Activated naive CD4-positive, alpha-beta T cell treated with anti-CD3 and anti-CD28 coated beads for 36 hours (primary cell): ENCODE results near the gene IDH1. TPM values are rescaled to one million over a fixed set of nuclear protein-coding genes. Genes with fewer than 3 reads are reported as not detected.
A peak's percentile ranks its signal among the peaks of the same experiment; 100 is the strongest.
"Not testable (repeated sequence)": the region's sequence is repeated elsewhere in the genome, so short reads cannot be mapped to it uniquely, and the experiment has no call there.

Source experiments
- CTCF ChIA-PET: fragments of 350-600 bp; sonication (Branson Sonifier 250); formaldehyde crosslinking; loops from one replicate; lab custom pipeline; 2021; ENCODE audit warnings: antibody characterized with exemption; lab: Charles Lee
- DNase-seq: peaks from one replicate; pipeline ENCODE4 v3.0.0-alpha.2; 2020
- H3K27ac Mint-ChIP-seq: one replicate; pipeline ENCODE4 v1.8.0; 2021; ENCODE audit warnings: mild to moderate bottlenecking, mixed read lengths
- H3K27me3 Mint-ChIP-seq: one replicate; pipeline ENCODE4 v1.8.0; 2021; ENCODE audit warnings: low read depth, mixed read lengths
- H3K36me3 Mint-ChIP-seq: one replicate; pipeline ENCODE4 v1.8.0; 2021; ENCODE audit warnings: low read depth, mixed read lengths
- H3K4me1 Mint-ChIP-seq: one replicate; pipeline ENCODE4 v1.8.0; 2021; ENCODE audit warnings: low read depth, mixed read lengths
- H3K4me3 Mint-ChIP-seq: one replicate; pipeline ENCODE4 v1.8.0; 2021; ENCODE audit warnings: mild to moderate bottlenecking, moderate library complexity, mixed read lengths
- H3K9me3 Mint-ChIP-seq: one replicate; pipeline ENCODE4 v1.8.0; 2021; ENCODE audit warnings: mixed read lengths
- intact Hi-C: fragments of 100-400 bp; cut with micrococcal nuclease; formaldehyde crosslinking; loops from one replicate; pipeline ENCODE4 v1.15.1; 2023
- total RNA-seq, 2 experiments: library from RNA; stranded (reverse); gene quantifications; one replicate each; pipeline ENCODE4 v1.2.3, GENCODE V29; 2021

IDH1 gene
- total RNA-seq, 2 experiments from 2014 or later = 18.5 to 21.9 TPM

DNA sequence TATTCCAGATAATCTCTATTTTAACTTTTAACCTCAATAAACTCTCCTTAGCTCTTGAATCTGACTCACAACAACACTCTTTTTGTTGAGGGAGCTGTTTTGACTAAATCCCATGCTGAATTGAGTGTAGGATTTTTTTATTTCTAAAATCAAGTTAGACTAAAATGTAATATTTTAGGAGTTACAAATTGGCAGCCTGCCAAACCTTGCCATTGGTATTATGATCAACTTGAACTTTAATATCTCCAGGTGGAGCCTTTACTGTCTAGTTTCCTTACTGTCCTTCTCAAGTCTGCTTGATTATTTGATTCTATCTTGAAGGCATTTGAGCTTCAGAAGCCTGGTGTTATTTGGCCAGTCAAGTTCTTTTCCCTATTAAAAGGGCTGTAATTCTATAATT, 19.9 kb upstream of the IDH1 start:
- peaks cover 11% of the 10 kb centered on the region for H3K4me1 Mint-ChIP-seq
- intact Hi-C loops = no loop called here
- DNase-seq = no peak
- CTCF ChIA-PET = interaction anchor here (1.7 kb wide), 1 partner anchor 99 kb away, joined by 6 read pairs; no protein-coding TSS in a partner anchor
- H3K27ac Mint-ChIP-seq = no peak overlapping the region
- H3K36me3 Mint-ChIP-seq = peaks cover 58% of the 10 kb centered on the region
- H3K4me3 Mint-ChIP-seq = no peak overlapping the region
- H3K9me3 Mint-ChIP-seq = peaks cover 2% of the 10 kb centered on the region
- H3K27me3 Mint-ChIP-seq = no peaks in the 10 kb centered on the region

DNA sequence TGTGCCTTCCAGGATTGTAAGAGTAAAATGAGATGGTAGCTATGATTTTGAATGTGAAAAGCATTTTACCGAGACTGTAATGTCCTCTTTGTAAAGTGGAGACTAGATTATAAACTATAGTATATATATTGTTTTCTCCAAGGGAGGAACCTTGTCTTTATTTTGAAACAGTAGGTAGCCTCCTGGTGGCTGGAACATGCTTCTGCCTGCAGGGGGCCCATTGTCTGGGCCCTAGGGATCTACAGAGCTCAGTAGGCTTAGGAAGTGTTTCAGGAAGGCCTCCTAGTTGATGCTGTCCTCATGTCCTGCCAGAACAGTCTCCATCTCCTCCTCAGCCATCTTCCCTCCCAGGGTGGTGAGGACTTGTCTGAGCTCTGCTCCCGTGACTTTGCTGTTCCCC, 14.2 kb upstream of the IDH1 start:
- Mint-ChIP-seq H3K27ac (no peak overlapping the region), H3K4me3 (no peak overlapping the region), H3K36me3 (peaks cover 13% of the 10 kb centered on the region), H3K27me3 (no peaks in the 10 kb centered on the region), H3K4me1 (peaks cover 37% of the 10 kb centered on the region), H3K9me3 (no peaks in the 10 kb centered on the region)
- CTCF ChIA-PET = interaction anchor here (0.5 to 2.8 kb wide), 7 partner anchors 9 to 515 kb away, joined by 3 to 12 read pairs (median 4); no protein-coding TSS in a partner anchor
- no peak for DNase-seq
- intact Hi-C loops = loop anchor here (5.0 to 10.0 kb wide), 4 partner anchors 88 to 1733 kb away; partner anchors contain the start of genes FASTKD2, MDH1B and RPE

DNA sequence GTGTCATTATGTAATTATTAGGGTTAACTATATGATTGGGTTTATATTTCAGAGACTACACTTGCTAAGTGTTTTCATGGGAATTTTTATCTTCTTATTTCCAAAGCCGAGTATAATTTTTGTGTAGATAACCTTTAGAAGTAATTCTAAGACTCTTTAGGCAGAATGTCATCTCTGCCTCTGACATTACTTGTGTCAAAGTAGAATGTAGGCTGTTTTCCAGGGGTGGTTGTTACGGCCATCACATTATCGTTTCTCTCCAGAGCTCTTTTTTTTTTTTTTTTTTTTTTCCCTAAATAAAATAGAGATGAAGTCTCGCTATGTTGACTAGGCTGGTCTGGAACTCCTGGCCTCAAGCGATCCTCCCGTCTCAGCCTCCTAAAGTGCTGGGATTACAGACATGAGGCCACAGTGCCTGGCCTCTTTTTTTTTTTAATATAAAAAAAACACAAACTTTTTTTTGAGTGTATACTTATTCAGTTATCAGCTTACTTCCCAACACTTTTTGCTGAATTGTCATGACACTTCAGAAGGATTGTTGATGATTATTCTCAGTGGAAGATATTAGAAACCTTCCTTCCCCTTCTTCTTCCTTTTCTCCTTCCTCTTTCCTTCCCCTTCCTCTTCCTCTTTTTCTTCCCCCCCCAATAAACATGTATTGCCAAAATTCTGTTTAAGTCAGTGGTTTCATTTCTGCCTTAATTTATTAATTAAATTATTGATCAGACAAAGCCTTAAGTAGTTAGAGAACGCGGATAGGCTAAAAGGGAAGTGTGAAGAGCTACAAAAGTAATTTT, 13.5 kb upstream of the IDH1 start:
- H3K4me1 Mint-ChIP-seq = peaks cover 37% of the 10 kb centered on the region

DNA sequence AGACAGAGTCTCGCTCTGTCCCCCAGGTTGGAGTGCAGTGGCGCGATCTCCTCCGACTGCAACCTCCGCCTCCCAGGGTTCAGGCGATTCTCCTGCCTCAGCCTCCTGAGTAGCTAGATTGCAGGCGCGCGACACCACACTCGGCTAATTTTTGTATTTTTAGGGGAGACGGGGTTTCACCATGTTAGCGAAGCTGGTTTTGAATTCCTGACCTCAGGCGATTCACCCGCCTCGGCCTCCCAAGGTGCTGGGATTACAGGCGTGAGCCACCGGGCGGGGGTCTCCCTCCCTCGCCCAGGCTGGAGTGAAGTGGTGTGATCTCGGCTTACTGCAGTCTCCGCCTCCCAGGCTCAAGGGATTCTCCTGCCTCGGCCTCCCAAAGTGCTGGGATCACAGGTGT, 12.7 kb upstream of the IDH1 start:
- not testable (repeated sequence) for DNase-seq, H3K9me3 Mint-ChIP-seq, H3K36me3 Mint-ChIP-seq, H3K27ac Mint-ChIP-seq, H3K27me3 Mint-ChIP-seq
- Mint-ChIP-seq H3K4me3 (peak overlapping the region; percentile 95), H3K4me1 (peaks cover 37% of the 10 kb centered on the region)
- CTCF ChIA-PET = interaction anchor here (0.6 to 1.7 kb wide), 3 partner anchors 13 to 1316 kb away, joined by 3 to 8 read pairs (median 3); partner anchors contain the start of gene IDH1
- intact Hi-C loops = loop anchor here (2.0 to 10.0 kb wide), 7 partner anchors 13 to 1735 kb away; partner anchors contain the start of genes FASTKD2, MDH1B and RPE

More for the DNA sequence above, 13.5 kb upstream of the IDH1 start:
- intact Hi-C loops = loop anchor here (5.0 to 10.0 kb wide), 4 partner anchors 89 to 1734 kb away; partner anchors contain the start of genes FASTKD2, MDH1B and RPE
- H3K27me3 Mint-ChIP-seq = no peaks in the 10 kb centered on the region
- H3K4me3 Mint-ChIP-seq = peak overlapping the region; percentile 95
- no peak overlapping the region for H3K27ac Mint-ChIP-seq
- DNase-seq = no peak
- H3K36me3 Mint-ChIP-seq = peaks cover 8% of the 10 kb centered on the region
- H3K9me3 Mint-ChIP-seq = no peaks in the 10 kb centered on the region
- CTCF ChIA-PET = interaction anchor here (0.6 to 2.2 kb wide), 4 partner anchors 10 to 1317 kb away, joined by 3 to 9 read pairs (median 4); no protein-coding TSS in a partner anchor

DNA sequence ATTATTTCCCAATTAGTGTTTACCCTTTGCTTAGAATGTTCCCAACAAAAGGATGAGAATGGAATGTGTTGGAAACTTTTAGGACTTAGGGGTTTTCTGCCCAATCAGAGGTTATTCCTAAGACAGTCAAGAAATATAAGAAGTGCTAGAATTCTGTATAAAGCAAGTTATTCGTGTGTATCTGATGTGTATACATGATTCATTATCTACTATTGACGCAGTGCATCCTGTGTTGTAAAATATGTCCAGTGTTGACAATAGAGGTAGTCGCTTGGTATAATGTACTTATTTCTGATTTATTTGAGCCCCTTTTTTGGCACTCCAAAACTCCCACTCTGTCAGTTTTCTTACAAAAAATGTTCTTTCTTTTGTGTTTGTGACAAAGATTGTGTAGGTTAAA, 12.1 kb upstream of the IDH1 start:
- H3K36me3 Mint-ChIP-seq = peaks cover 8% of the 10 kb centered on the region
- peaks cover 37% of the 10 kb centered on the region for H3K4me1 Mint-ChIP-seq
- no peak for DNase-seq
- no peaks in the 10 kb centered on the region for H3K9me3 Mint-ChIP-seq
- H3K27me3 Mint-ChIP-seq = no peaks in the 10 kb centered on the region
- intact Hi-C loops = loop anchor here (1.0 to 10.0 kb wide), 11 partner anchors 12 to 1903 kb away; partner anchors contain the start of genes FASTKD2, IDH1, MDH1B and METTL21A
- CTCF ChIA-PET = interaction anchor here (0.6 to 1.7 kb wide), 3 partner anchors 12 to 147 kb away, joined by 3 to 8 read pairs (median 3); partner anchors contain the start of gene IDH1
- peak overlapping the region; percentile 94 for H3K27ac Mint-ChIP-seq
- peak overlapping the region; percentile 95 for H3K4me3 Mint-ChIP-seq

DNA sequence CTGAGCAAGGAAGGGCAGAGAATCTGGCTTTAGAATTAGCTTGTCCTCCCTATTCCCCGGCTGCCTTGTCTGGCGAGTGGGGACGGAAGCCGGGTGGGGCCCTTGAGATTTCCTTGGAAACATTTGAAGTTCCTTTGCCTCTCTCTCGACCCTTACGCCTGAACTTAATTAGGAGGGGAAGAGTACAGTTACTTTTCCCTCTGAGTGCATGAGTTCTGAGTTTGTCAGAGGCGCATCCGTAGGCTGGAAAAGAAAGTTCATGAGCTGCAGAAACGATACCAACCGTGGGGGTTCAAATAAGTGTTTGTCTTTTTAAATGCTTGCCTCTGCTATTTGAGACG, 11.7 kb upstream of the IDH1 start:
- H3K4me1 Mint-ChIP-seq = peaks cover 36% of the 10 kb centered on the region
- peaks cover 7% of the 10 kb centered on the region for H3K36me3 Mint-ChIP-seq
- peak overlapping the region; percentile 95 for H3K4me3 Mint-ChIP-seq

DNA sequence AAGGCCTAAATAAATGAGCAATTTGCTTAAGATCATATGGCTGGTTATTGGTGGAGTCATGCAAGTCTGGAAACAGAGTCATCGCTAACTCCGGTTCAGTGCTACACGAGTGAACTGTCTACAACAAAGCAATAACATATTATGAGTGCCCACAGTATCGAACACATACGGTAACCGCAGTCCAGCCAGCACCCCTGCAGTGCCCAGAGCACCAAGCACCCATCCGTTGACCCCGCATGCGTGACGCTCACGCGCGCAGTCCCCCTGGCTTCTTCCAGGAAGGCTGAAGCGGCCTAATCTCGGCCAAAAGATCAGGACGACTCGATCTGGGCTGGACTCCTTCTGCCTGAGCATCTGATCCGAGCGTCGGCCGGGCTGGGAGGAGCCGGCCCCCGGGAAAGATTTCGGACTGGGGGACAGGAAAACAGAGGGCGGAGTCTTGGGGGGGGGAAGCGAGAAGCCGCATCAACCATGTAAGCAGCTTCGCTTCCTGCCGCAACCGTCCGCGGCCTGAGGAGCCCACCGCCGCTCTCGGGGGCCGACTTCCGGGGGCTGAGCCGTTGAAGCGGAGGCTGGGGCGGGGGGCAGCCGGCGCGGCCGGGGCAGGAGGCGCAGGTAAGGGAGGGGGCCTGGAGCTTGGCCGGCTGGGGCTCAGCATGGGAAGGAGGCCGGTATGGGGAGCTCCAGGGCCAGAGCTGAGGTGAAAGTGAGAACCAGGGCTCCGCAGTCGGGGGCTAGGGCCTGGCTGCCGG, 11.1 kb upstream of the IDH1 start, which contains the start of gene PIKFYVE:
Gene PIKFYVE (plus strand): TSS at position 455 of the 752 bp plus-strand sequence. CDS start 5,265 bp downstream, outside the sequence.
- intact Hi-C loops = loop anchor here (1.0 to 10.0 kb wide), 12 partner anchors 11 to 1904 kb away; partner anchors contain the start of genes CREB1, FASTKD2, IDH1 and MDH1B
- Mint-ChIP-seq H3K9me3 (no peaks in the 10 kb centered on the region), H3K4me1 (peaks cover 33% of the 10 kb centered on the region), H3K4me3 (peak within 1 kb of the TSS; percentile 95), H3K27ac (peak within 1 kb of the TSS; percentile 94), H3K27me3 (no peaks in the 10 kb centered on the region), H3K36me3 (peaks cover 2% of the 10 kb centered on the region)
- CTCF ChIA-PET = interaction anchor here (0.6 to 1.9 kb wide), 4 partner anchors 12 to 101 kb away, joined by 3 to 16 read pairs (median 6); partner anchors contain the start of gene IDH1
- peak; percentile 94 for DNase-seq

More for the DNA sequence above, 11.7 kb upstream of the IDH1 start:
- no peak for DNase-seq
- no peaks in the 10 kb centered on the region for H3K27me3 Mint-ChIP-seq
- intact Hi-C loops = loop anchor here (1.0 to 10.0 kb wide), 11 partner anchors 11 to 1904 kb away; partner anchors contain the start of genes FASTKD2, IDH1, MDH1B and METTL21A
- H3K27ac Mint-ChIP-seq = peak overlapping the region; percentile 94
- H3K9me3 Mint-ChIP-seq = no peaks in the 10 kb centered on the region
- CTCF ChIA-PET = interaction anchor here (0.6 to 1.7 kb wide), 2 partner anchors 12 to 42 kb away, joined by 3 to 8 read pairs; partner anchors contain the start of gene IDH1

DNA sequence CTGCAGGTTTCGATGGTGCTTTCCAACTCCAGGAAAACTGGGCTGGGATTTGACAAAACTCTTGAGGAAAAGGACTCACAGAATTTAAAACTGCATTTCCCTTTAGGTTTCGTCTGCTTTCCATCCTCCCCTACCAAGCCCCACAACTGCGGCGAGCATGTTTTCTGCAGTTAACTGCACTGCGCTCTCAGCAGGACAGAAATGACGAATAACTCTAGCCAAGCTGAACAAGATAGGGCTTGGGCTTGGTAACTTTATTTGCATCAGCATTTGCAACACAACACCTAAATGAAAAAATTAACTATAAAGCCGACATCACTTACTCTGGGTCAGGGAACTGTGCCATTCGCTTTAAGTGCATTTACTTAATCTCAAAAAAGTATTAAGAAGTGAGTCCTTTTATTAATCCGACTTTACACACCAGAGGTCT, 10.5 kb upstream of the IDH1 start:
- intact Hi-C loops = loop anchor here (1.0 to 10.0 kb wide), 5 partner anchors 92 to 1737 kb away; partner anchors contain the start of genes CREB1, FASTKD2, MDH1B and RPE
- CTCF ChIA-PET = interaction anchor here (0.6 to 1.9 kb wide), 3 partner anchors 9 to 101 kb away, joined by 3 to 16 read pairs (median 5); partner anchors contain the start of gene IDH1
- Mint-ChIP-seq H3K27ac (peak overlapping the region; percentile 94), H3K4me3 (peak overlapping the region; percentile 95), H3K27me3 (no peaks in the 10 kb centered on the region), H3K36me3 (peaks cover 2% of the 10 kb centered on the region), H3K4me1 (peaks cover 32% of the 10 kb centered on the region), H3K9me3 (no peaks in the 10 kb centered on the region)
- DNase-seq = peak; percentile 65

DNA sequence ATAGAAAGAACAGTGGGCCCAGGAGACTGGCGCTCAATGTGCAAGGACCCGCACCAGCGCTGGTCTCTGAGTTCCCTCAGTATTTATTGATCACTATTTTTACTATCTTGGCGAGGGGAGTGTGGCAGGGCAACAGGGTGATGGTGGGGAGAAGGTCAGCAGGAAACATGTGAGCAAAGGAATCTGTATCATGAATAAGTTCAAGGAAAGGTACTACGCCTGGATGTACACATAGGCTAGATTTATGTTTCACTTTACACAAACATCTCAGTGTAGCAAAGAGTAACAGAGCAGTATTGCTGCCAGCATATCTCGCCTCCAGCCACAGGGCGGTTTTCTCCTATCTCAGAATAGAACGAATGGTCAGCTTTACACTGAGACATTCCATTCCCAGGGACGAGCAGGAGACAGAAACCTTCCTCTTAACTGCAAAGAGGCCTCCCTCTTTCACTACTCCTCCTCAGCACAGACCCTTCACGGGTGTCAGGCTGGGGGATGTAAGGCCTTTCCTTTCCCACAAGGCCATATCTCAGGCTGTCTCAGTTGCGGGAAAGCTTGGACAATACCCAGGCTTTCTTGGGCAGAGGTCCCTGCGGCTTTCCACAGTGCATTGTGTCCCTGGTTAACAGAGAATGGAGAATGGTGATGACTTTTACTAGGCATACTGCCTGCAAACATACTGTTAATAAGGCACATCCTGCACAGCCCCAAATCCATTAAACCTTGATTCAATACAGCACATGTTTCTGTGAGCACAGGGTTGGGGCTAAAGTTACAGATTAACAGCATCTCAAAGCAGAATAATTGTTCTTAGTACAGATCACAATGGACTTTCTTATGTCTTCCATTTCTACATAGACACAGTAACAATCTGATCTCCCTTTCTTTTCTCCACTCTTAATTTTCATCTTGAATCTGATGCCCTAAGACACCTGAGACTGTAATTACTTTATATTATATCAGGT, 2.3 kb upstream of the IDH1 start:
- DNase-seq, H3K36me3 Mint-ChIP-seq, H3K4me3 Mint-ChIP-seq, H3K27me3 Mint-ChIP-seq, H3K27ac Mint-ChIP-seq, H3K9me3 Mint-ChIP-seq: not testable (repeated sequence)
- peaks cover 18% of the 10 kb centered on the region for H3K4me1 Mint-ChIP-seq
- CTCF ChIA-PET = interaction anchor here (0.7 to 1.5 kb wide), 4 partner anchors 8 to 85 kb away, joined by 3 to 5 read pairs (median 4); no protein-coding TSS in a partner anchor
- intact Hi-C loops = loop anchor here (5.0 to 10.0 kb wide), 3 partner anchors 490 to 1168 kb away; partner anchors contain the start of genes FZD5 and MAP2

DNA sequence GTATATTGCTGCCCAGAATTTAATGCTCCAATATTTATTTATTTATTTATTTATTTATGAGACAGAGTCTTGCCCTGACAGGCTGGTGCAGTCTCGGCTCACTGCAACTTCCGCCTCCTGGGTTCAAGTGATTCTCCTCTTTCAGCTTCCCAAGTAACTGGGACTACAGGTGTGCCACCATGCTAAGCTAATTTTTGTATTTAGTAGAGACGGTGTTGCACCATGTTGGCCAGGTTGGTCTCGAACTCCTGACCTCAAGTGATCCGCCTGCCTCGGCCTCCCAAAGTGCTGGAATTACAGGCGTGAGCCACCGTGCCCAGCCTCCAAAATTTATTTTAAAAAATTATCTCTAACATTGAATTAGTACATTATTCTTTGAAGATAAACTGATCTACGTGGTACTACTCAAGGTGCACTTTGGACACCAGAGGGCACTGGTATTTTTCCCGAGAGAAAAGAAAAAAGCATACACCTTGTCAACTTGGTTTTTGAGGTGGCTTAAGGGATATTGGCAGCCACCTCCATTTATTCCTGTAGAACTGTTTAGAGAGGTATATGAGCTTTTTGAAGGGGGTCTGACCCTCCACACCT, 1.4 kb upstream of the IDH1 start:
- Mint-ChIP-seq H3K36me3 (peaks cover 6% of the 10 kb centered on the region), H3K4me3 (no peak overlapping the region), H3K4me1 (peaks cover 18% of the 10 kb centered on the region), H3K27me3 (no peaks in the 10 kb centered on the region), H3K9me3 (no peaks in the 10 kb centered on the region), H3K27ac (no peak overlapping the region)
- DNase-seq = peak; percentile 11
- CTCF ChIA-PET = interaction anchor here (0.7 to 1.5 kb wide), 3 partner anchors 9 to 84 kb away, joined by 3 to 5 read pairs (median 4); no protein-coding TSS in a partner anchor
- intact Hi-C loops = loop anchor here (5.0 to 10.0 kb wide), 3 partner anchors 489 to 1169 kb away; partner anchors contain the start of genes FZD5 and MAP2
